Measurements from ENCODE around the gene KCNK13.

Gene KCNK13

DNA sequence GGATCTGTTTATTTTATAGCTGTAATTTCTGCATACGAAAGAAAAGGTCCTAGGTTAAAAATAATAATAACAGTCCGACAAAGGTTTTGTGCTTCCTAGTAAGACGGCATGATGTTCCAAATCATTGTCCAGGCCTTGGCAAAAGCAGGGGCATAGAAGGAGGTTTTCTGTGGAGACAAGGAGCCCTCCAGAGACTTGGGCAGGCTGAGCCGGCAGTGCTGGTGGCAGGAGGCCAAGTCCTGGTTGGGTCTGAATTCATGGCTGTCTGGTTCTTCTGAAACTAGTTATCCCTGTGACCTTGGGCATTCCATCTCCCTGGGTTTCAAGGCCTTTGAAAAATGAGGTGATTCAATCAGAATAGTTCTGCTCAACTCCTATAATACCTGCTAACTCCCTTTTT, 44.0 kb downstream of the KCNK13 start:
- no peaks in the 10 kb centered on the region for H3K79me2 ChIP-seq
- no peaks in the 10 kb centered on the region for H3K4me1 ChIP-seq
- H3K9me3 ChIP-seq (ENCODE audit: control insufficient read depth, low read length), result no peaks in the 10 kb centered on the region
- TF ChIP-seq, protein P1, sequence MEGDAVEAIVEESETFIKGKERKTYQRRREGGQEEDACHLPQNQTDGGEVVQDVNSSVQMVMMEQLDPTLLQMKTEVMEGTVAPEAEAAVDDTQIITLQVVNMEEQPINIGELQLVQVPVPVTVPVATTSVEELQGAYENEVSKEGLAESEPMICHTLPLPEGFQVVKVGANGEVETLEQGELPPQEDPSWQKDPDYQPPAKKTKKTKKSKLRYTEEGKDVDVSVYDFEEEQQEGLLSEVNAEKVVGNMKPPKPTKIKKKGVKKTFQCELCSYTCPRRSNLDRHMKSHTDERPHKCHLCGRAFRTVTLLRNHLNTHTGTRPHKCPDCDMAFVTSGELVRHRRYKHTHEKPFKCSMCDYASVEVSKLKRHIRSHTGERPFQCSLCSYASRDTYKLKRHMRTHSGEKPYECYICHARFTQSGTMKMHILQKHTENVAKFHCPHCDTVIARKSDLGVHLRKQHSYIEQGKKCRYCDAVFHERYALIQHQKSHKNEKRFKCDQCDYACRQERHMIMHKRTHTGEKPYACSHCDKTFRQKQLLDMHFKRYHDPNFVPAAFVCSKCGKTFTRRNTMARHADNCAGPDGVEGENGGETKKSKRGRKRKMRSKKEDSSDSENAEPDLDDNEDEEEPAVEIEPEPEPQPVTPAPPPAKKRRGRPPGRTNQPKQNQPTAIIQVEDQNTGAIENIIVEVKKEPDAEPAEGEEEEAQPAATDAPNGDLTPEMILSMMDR (IDR thresholded peaks at IDR 0.05), result no peak
- H3K4me3 ChIP-seq (ENCODE audit: low read depth, low read length), result no peak overlapping the region
- no peak overlapping the region for H2AFZ ChIP-seq
- no peak overlapping the region for H3K9ac ChIP-seq
- H3K4me2 ChIP-seq (ENCODE audit: low read length), result no peak overlapping the region
- no peaks in the 10 kb centered on the region for H3K36me3 ChIP-seq (ENCODE audit: control insufficient read depth, insufficient read depth, low read length)
- H3K27me3 ChIP-seq (ENCODE audit: control insufficient read depth, insufficient read depth, low read length), result no peaks in the 10 kb centered on the region
- H3K27ac ChIP-seq, result no peak overlapping the region

DNA sequence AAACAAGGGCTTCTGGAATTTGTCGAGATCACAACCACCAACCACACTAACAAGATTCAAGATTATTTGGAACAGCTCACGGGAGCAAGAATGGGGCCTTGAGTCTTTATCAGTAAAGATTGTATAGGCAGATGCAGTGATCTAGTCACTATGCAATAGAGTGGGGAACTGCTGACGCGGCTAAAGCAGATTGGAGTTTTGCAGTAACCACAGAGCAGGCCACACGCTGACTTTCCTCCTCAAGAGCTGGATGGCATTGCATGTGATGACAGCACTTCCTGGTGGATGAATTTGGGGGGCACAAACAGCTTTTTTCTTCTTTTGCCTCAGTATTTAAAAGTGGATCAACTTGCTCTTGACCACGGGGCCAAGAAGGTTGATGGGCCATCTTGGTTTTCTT, 46.0 kb downstream of the KCNK13 start:
- H2AFZ ChIP-seq, result no peak overlapping the region
- H3K4me3 ChIP-seq (ENCODE audit: low read depth, low read length), result no peak overlapping the region
- TF ChIP-seq, protein P1 (IDR thresholded peaks at IDR 0.05), result no peak
- no peaks in the 10 kb centered on the region for H3K9me3 ChIP-seq (ENCODE audit: control insufficient read depth, low read length)
- no peak overlapping the region for H3K4me2 ChIP-seq (ENCODE audit: low read length)
- no peaks in the 10 kb centered on the region for H3K27me3 ChIP-seq (ENCODE audit: control insufficient read depth, insufficient read depth, low read length)
- H3K27ac ChIP-seq, result no peak overlapping the region
- no peak overlapping the region for H3K9ac ChIP-seq
- no peaks in the 10 kb centered on the region for H3K4me1 ChIP-seq
- no peaks in the 10 kb centered on the region for H3K36me3 ChIP-seq (ENCODE audit: control insufficient read depth, insufficient read depth, low read length)
- no peaks in the 10 kb centered on the region for H3K79me2 ChIP-seq

DNA sequence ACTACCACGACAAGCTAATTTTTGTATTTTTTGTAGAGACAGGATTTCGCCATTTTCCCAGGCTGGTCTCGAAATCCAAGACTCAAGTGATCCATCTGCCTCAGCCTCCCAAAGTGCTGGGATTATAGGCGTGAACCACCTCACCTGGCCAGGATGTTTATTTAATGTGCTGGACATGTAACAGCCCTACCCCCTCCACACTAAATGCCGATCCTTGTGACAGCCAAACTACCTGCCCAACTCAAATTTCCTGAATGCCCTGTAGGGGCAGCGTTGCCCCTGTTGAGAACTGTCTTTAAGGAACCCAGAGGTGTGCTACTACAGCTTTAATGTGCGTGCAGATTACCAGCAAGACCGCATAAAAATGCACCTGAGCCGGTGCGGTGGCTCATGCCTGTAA, 48.1 kb downstream of the KCNK13 start:
- H3K4me1 ChIP-seq, result no peaks in the 10 kb centered on the region
- H3K9ac ChIP-seq, result no peak overlapping the region
- H3K79me2 ChIP-seq, result no peaks in the 10 kb centered on the region
- TF ChIP-seq, protein P1 (IDR thresholded peaks at IDR 0.05), result no peak
- no peak overlapping the region for H3K27ac ChIP-seq
- no peak overlapping the region for H3K4me3 ChIP-seq (ENCODE audit: low read depth, low read length)
- no peaks in the 10 kb centered on the region for H3K36me3 ChIP-seq (ENCODE audit: control insufficient read depth, insufficient read depth, low read length)
- H3K27me3 ChIP-seq (ENCODE audit: control insufficient read depth, insufficient read depth, low read length), result no peaks in the 10 kb centered on the region
- H3K9me3 ChIP-seq (ENCODE audit: control insufficient read depth, low read length), result no peaks in the 10 kb centered on the region
- no peak overlapping the region for H2AFZ ChIP-seq
- H3K4me2 ChIP-seq (ENCODE audit: low read length), result no peak overlapping the region

DNA sequence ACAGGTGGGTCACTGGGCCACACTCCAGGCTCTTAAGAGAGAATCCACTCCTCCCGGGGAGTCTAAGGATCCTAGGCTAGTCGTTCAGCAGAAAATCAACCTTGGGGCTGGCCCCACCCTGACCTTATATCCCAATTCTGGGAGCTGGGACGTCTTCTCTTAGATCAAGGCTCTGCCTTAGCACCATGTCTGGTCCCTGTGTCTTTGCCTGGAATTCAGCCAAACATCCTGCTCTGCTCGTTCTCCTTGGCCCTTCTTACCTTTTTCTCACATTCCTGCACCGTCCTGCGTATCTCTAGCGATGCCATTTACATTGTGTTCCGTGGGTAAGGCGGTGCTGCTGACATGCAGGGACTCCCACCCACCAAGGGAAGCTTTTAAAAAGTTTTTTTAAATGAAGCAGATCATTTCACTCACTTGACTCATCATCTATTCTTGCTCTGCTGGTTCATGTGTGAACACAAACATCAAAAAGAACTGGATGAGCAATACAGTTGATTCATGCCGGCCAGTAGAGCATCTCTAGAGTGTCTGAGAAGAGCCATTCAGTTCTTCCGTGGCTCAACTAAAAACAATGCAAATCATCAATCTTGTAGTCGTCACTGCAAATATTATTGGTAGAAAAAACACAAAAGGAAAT, 50.2 kb downstream of the KCNK13 start:
- H3K27ac ChIP-seq, result no peak overlapping the region
- no peaks in the 10 kb centered on the region for H3K27me3 ChIP-seq (ENCODE audit: control insufficient read depth, insufficient read depth, low read length)
- no peaks in the 10 kb centered on the region for H3K79me2 ChIP-seq
- H3K36me3 ChIP-seq (ENCODE audit: control insufficient read depth, insufficient read depth, low read length), result no peaks in the 10 kb centered on the region
- no peak overlapping the region for H3K4me3 ChIP-seq (ENCODE audit: low read depth, low read length)
- no peak overlapping the region for H2AFZ ChIP-seq
- H3K9me3 ChIP-seq (ENCODE audit: control insufficient read depth, low read length), result no peaks in the 10 kb centered on the region
- no peak overlapping the region for H3K9ac ChIP-seq
- no peak overlapping the region for H3K4me2 ChIP-seq (ENCODE audit: low read length)
- H3K4me1 ChIP-seq, result no peaks in the 10 kb centered on the region
- TF ChIP-seq, protein P1 (IDR thresholded peaks at IDR 0.05), result no peak

DNA sequence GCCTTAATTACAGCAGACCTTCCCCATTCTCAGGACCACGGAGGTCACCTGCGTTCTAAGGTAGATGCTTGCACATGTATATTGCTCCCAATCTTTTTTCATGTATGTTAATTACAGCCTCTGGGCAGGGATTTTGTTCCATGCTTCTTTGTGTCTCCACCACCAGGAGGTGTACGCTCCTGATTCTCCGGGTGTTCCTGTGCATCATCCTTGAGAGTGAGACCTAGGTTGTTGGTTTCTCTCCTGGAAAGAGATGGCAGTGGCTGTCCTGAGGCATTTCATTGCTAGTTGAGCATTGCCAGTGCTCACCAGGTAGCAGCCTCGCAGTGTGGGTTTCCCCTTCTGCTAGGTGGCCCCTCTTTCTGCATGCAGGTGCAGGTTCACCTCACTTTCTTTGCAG, 52.8 kb downstream of the KCNK13 start:
- no peaks in the 10 kb centered on the region for H3K4me1 ChIP-seq
- no peaks in the 10 kb centered on the region for H3K79me2 ChIP-seq
- TF ChIP-seq, protein P1 (IDR thresholded peaks at IDR 0.05), result peak; percentile 31
- H3K27ac ChIP-seq, result no peak overlapping the region
- H3K9me3 ChIP-seq (ENCODE audit: control insufficient read depth, low read length), result no peaks in the 10 kb centered on the region
- H3K27me3 ChIP-seq (ENCODE audit: control insufficient read depth, insufficient read depth, low read length), result no peaks in the 10 kb centered on the region
- H3K4me2 ChIP-seq (ENCODE audit: low read length), result no peak overlapping the region
- no peak overlapping the region for H3K9ac ChIP-seq
- H3K4me3 ChIP-seq (ENCODE audit: low read depth, low read length), result no peak overlapping the region
- H2AFZ ChIP-seq, result no peak overlapping the region
- no peaks in the 10 kb centered on the region for H3K36me3 ChIP-seq (ENCODE audit: control insufficient read depth, insufficient read depth, low read length)

Measured in parathyroid adenoma (tissue), 2 donors.